AG04450 (cell line): ENCODE results near the gene LRRC8C. TPM values are rescaled to one million over a fixed set of nuclear protein-coding genes. Genes with fewer than 3 reads are reported as not detected.

Experiments
- CTCF ChIA-PET: fragments of 300-600, 350-600 bp; formaldehyde crosslinking; extraction: SDS; loops from one replicate; lab custom pipeline; 2022; ENCODE audit warnings: antibody characterized with exemption, inconsistent platforms; lab: Charles Lee
- POLR2A ChIA-PET: fragments of 350-600 bp; formaldehyde crosslinking; extraction: SDS; loops from one replicate; lab custom pipeline; 2021; ENCODE audit warnings: antibody characterized with exemption, inconsistent platforms; lab: Yijun Ruan, JAX
- DNase-seq: peaks from one replicate; pipeline ENCODE4 v3.0.0-alpha.2; 2011; ENCODE audit warnings: low read depth, low spot score
- H3K27ac ChIP-seq: one replicate; pipeline ENCODE4 v1.5.1; 2012; ENCODE audit warnings: low read depth, low read length, control low read depth
- H3K27me3 ChIP-seq: one replicate; pipeline ENCODE4 v1.6.0; 2012; ENCODE audit warnings: low read length; ENCODE audit not compliant: control insufficient read depth, insufficient read depth
- H3K4me3 ChIP-seq: 2 replicates; pipeline ENCODE4 v1.5.1; 2011; ENCODE audit warnings: mild to moderate bottlenecking, low read depth, low read length, control low read depth
- H3K9me3 ChIP-seq: 2 replicates; pipeline ENCODE4 v1.5.1; 2012; ENCODE audit warnings: low read length; ENCODE audit not compliant: control insufficient read depth, insufficient read depth
- CTCF ChIP-seq: IDR thresholded peaks from 2 replicates; pipeline ENCODE4 v1.5.1; 2011; ENCODE audit warnings: low read depth, low read length, control low read depth, inconsistent platforms
- polyA plus RNA-seq: library from polyadenylated mRNA; depleted of rRNA; stranded (reverse); fragments of >200 nt; gene quantifications from 2 replicates; pipeline ENCODE4 v1.2.3, GENCODE V29; 2011

The LRRC8C gene
- polyA plus RNA-seq, 1 experiment: 19.4 TPM

- ChIA-PET POLR2A (no interaction called here), CTCF (interaction anchor here (2.4 kb wide), 1 partner anchor 147 kb away, joined by 7 read pairs; no protein-coding TSS in a partner anchor)
- H3K9me3 ChIP-seq: peaks cover 2% of the 10 kb centered on the region; the same call in 1 of the 2 replicates
- no peak for DNase-seq
- no peaks in the 10 kb centered on the region for H3K27me3 ChIP-seq
- no peak overlapping the region for H3K4me3 ChIP-seq
- peak; percentile 41 for TF ChIP-seq CTCF
- H3K27ac ChIP-seq: no peak overlapping the region
Measured at GRCh38 chr1:89615676-89616598, 17.0 kb upstream of the LRRC8C start.

- DNase-seq: no peak
- CTCF ChIA-PET: interaction anchor here (1.7 to 2.4 kb wide), 2 partner anchors 146 kb away, joined by 4 to 7 read pairs; no protein-coding TSS in a partner anchor
- POLR2A ChIA-PET: no interaction called here
Measured at GRCh38 chr1:89616844-89617627, 15.9 kb upstream of the LRRC8C start.

GRCh38 chr1:89620664-89621063 lies 12.3 kb upstream of the LRRC8C start:
- ChIA-PET POLR2A (no interaction called here), CTCF (interaction anchor here (1.6 kb wide), 1 partner anchor 137 kb away, joined by 4 read pairs; no protein-coding TSS in a partner anchor)
- Histone ChIP-seq H3K9me3 (peaks cover 2% of the 10 kb centered on the region; the same call in 1 of the 2 replicates), H3K4me3 (no peak overlapping the region), H3K27ac (no peak overlapping the region), H3K27me3 (no peaks in the 10 kb centered on the region)
- DNase-seq: no peak
- TF ChIP-seq CTCF: no peak

More at GRCh38 chr1:89616844-89617627, 15.9 kb upstream of the LRRC8C start:
- no peaks in the 10 kb centered on the region for H3K27me3 ChIP-seq
- no peak for TF ChIP-seq CTCF
- H3K27ac ChIP-seq: no peak overlapping the region
- peaks cover 2% of the 10 kb centered on the region; the same call in 1 of the 2 replicates for H3K9me3 ChIP-seq
- no peak overlapping the region for H3K4me3 ChIP-seq

- ChIA-PET CTCF (interaction anchor here (0.7 to 3.8 kb wide), 14 partner anchors 11 to 141 kb away, joined by 3 to 41 read pairs (median 4); no protein-coding TSS in a partner anchor), POLR2A (no interaction called here)
- DNase-seq: no peak
- Histone ChIP-seq H3K4me3 (no peak overlapping the region), H3K27me3 (no peaks in the 10 kb centered on the region), H3K27ac (no peak overlapping the region), H3K9me3 (no peaks in the 10 kb centered on the region)
- TF ChIP-seq CTCF: peak; percentile 41
Measured at GRCh38 chr1:89622895-89623294, 10.0 kb upstream of the LRRC8C start.
